GM19043 (cell line): ENCODE measurements around the gene NF2.

ENCODE experiments used
- ATAC-seq: cut with Tn5 transposase; IDR thresholded peaks from one replicate; pipeline ENCODE4 v1.9.1; 2021; ENCODE audit warnings: low read depth; ENCODE audit not compliant: unreplicated experiment

Gene NF2

DNA sequence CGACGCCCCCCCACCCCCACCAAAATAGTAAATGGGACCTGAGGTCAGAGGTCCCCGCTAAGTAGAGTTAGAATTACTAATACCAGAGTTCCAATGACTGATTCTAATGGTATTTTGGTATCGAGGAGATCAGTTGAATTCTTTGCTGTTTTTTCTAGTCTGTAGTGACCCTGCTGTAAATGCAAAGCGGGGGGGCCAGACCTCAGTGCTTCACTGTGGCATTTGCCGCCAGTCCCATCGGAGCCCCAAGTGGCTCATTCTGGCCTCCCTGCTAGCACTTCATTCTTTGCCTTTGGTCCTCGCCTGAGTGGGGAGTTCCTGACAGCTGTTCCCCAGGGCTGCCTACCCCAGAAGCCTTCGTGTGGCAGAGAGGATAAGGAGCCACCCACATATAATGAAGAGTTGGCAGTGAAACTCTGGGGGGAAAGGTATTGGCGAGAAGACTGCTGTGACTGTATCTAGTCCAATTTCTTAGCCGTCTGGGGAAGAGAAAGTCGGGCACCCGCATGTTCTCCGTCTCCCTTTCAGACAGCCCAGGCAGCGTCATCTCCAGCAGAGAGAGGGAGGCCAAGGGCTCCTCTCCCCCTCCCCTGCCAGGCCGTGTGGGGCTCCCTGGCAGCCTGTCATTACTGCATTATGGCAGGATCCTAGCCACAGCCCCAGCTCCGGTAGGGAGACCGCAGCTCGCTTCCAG lies 96.9 kb downstream of the NF2 start:
- ATAC-seq: no peak

DNA sequence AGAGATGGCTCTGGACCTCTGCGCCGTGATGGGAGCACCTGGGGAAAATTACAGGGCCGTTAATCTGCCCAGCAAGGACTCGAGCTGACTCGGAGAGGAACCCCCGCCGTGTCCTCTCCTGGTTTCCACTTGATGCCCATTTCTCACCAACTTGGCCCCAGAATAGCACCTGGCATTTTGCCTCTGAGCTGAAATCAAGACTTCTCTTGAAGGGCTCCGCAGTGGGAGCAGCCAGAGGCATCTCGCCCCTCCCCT lies 97.4 kb downstream of the NF2 start:
- no peak for ATAC-seq

DNA sequence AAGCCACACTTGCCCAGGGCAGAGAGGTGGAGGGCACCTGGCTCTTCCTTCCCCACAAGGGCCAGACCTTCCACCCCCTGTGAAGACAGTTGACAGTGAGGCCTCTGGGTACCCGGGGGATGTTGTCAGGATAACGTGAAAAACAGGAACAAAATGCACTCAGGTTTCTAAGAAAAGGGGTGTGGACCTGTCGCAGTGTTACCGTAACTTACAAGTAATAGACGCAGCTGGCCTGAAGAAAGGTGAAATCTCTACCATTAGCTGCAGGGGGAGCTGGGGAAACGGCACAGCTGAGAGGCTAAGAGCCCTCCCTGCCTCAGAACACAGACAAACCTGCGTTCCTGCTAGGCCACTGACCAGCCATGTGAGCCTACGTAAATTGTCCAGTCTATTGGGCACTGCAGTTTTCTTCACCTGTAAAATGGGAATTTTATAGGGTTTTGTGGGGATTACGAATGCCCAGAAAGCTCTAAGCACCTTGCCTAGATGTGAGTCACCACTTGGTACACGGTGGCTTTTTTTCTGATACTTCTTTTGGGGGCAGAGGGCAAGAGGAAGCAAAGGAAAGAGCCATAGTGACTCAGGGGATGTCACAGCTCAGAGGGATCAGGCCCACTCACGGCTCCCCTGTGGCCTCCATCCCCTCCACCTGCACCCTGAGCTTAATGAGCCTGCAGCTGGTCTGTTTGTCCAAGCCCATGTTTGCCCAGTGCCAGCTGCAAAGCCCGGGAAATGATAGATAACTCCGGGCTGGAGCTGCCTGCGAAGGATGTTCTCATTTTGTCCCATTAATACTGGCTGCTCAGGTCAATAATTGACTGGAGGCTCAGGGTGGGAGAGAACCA lies 97.9 kb downstream of the NF2 start:
- ATAC-seq: no peak

DNA sequence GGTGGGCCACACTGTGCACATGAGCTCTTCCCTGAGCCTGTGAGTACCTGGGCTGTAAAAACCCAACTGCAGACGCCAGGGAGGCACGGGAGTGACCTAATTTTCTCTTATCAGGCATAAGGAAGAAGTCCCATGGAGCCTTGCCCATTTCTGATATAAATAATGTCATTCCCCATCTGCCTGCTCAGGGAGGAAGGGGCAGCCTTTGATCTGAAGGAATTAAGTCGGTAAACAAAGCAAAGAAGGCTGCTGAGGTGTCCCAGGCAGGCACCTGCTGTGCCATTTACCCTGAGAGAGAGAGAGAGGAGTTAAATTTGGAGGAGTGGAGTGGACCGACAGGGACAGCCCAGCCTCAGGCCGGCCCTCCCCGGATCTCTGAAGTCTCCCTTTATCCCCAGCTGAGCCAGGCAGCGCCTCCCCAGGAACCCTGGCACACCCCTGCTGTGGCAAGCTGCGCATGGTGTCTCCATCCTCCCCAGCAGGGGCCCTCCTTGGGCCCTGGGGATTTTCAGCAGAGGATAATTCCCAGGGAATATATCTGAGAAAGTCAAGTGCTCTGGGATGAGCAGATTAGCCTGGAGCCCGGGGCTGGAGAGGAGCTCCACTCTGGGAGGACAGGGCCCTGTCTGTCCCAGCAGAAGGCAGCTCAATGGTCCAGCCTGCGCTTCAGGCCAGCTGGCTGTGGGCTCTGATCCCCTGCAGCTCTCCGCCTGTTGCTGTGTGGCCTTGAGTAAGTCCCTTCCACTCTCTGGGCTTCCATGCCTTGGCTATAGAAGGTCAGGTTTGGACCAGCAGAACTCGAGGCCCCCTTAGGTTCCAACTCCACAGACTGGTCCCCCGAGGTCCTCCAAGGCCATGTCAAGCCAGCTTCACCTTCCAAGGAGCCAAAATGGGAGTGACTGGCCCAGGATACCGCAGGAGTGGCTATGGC lies 98.8 kb downstream of the NF2 start:
- no peak for ATAC-seq

DNA sequence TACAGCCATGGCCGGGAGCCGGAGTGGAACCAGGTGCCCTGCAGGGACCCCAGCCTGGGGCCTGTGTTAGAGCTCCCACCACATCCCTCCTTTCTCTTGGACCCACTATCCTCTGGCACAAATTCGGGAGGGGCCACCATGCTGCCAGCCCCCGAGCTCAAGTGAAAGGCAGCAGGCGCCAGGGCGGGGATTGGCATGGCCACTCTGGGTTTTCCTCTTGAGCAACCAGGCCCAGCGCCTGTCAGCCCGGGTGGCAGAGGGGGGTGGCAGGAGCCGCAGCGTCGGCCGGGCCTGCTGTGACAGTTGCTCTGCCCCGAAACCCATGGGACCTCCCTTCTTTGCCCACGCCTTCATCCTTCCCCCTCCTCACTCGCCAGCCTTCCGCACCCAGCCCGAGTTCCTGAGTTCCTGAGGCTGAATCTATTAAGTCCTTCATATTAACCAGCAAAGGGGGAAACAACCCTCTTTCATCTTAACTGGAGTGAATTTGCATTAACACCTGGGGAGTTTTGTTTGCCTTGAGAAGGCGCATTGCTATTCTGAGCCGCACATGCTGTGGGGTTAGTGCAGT lies 99.6 kb downstream of the NF2 start:
- ATAC-seq: no peak

DNA sequence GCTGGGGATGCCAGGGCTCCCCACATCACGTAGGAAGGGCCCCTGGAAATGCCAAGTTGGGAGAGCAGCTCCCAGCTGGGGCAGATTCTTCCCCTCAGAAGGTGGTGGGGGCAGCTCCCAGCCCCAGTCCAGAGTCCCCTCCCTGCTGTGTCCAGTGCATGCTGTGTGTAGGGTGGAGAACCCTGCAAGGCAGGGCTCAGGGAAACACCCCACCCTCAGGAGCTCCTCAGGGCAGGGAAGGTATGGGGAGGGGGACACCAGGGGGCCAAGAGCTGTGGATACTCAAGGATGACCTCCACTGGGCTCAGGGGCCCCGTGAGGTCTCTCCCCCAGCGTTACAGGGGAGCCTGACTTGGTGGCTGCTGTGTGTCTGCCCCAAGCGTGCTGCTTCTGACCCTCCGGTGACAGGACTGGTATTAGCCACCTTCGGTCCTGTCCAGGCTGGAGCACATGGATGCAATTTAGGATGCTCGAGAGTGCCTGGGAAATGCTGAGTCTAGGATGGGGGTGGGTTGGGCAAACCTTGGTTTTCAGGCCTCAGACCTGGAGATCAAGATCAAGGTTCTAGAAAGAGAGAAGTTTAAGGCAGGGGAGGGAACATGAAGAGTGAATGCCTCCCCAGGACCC lies 100.2 kb downstream of the NF2 start:
- no peak for ATAC-seq

DNA sequence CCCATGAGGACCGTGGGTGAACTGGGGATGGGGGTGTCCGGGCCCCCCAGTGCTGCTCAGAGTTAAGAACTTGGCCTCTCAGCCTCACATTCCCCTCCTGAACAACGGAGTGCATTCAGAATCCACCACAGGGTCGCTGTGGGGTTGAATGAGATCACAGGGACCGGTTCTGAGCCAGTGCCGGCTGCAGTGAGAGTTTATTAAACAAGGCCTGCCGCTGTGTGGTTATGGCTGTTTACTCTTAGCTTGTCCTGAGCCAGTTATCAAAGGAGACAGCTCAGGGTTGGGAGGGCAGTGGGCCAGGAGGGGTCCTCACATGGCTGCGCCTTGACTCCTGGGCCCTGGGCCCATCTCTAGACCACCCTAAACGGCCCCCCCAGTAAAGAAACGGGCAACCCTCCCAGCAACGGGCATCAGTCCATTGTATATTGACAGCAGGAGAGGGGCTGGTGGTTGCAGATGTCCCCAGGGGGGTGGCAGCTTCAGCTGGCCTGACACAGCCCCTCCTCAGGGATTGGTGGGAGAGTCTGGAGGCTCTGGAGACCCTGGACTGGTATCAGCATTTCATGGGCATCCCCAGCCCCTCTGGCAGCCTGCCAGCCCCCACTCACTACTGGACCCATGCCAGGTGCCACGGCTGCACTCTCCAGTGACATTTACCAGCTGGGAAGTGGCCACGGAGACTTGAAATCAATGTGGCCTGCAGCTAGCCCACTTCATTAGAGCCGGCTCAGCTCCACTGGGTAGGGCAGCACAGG lies 101.3 kb downstream of the NF2 start:
- ATAC-seq: no peak

DNA sequence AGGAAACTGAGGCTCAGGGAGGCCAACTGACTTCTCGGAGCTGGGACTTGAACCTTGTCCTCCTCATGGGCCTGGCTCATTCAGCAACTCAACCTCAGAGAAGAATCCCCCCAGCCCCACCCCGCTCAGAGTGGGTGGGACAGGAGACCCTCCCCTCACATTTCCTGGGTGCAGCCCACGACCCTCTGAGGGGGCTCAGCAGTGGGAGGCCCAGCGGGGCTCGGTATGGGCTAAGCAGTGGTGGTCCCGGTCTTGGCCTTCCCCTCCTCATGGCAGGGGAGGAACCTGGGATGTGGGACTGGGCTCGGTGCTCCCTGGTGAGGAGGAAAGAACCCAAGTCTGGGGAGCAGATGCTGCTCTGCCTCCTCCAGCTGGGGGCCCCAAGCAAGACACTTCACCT lies 102.2 kb downstream of the NF2 start:
- ATAC-seq: no peak

DNA sequence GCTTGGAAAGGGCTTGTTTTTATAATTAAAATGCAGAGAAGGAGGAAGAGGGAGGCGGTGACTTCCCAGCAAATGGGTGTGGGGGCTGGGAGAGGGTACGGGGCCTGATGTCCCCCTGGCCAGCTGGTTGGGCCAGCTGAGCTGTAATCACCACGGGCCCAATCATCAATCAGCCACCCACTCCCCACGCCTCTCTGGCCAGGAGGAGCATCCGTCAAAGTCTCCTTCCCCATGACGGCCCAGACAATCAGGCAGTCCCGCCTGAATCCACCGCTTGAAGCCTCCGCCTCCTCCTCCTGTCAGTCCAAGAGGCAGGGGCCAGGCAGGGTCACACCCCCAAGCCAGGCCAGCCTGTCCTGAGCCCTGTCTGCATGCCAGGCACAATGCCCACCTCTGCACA lies 103.1 kb downstream of the NF2 start:
- ATAC-seq: no peak

DNA sequence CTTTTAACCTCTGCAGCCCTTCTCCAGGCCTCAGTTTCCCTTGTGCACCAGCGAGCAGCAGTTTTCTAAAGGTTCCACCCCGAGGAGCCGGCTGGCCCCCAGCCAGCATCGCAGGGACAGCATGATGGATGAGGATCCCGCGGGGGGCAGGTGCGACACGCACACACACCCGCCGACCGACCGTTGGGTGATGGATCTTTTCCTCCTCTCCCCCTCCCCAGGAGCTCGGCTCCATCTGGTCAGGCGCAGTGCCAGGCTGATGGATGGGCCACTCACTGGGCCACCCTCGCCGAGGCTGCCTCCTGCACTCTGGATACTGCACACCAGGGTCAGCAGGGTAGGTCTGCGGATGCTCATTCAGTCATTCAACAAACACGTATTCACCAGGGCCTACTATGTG lies 103.6 kb downstream of the NF2 start:
- no peak for ATAC-seq

DNA sequence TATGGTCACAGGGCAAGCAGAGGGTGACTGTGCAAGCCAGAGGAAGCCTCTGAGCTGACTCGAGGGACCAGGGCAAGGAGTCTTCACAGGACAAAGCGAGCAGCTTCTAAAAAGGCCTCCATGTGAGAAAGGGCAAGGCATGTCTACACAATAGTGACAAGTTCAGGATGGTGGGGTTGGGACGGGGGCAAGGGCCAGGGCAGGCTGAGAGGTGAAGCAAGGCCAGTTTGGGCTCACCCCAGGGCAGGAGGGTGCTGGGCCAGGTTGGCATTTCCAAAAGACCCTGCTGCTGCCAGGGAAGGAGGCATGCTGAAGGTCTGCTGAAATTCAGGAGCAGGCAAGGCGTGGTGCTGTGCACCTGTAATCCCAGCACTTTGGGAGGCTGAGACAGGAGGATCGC lies 104.0 kb downstream of the NF2 start:
- ATAC-seq: no peak

DNA sequence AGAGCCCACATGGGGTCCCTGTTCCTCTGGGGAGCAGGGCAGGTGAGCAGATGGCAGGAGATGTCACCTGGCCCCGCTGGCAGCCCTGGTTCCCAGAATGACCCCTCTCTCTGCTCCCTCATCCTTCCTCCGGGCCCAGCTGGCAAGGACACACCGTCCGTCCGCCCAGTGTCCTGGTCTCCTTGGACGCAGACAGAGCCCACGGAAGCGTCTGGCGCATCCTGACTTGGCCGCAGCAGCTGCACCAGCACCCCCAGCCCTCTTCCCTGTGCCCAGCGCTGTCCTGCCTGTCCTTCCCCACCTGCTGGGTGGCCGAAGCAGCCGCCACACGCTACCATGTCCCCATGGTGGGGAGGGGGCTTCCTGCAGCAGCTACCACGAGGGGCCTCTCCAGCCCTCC lies 106.8 kb downstream of the NF2 start:
- no peak for ATAC-seq

DNA sequence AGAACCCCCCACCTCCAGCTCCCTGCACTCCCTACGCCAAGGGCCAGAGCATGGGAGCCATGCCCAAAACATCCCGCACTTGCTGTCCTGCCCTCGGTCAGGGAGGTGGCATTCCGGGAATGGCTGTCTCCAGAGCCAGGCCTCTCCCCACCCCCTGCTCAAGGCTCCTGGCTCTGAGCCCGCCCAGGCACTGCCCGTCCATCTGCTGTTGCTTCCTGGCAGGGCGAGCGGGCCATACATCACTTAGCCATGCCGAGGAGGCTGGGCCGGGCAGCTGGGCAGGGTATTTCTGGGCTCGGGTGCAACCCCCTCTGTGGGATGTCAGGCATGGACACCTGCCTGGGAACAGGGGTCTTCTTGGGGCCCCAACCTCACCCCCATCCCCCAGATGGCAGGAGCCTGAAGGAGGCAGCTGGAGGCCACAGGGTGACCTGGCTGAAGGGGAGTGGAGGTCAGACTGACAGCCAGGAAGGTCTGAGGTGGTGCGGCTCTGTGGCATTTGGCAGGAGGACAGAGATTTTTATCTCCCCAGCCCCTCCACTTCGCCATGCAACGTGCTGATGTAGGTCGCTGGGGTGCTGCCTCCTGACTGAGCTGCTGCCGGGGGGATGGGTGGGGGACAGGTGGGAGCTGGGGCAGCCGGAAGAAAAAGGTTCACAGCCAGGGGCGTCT lies 107.6 kb downstream of the NF2 start:
- ATAC-seq: no peak

DNA sequence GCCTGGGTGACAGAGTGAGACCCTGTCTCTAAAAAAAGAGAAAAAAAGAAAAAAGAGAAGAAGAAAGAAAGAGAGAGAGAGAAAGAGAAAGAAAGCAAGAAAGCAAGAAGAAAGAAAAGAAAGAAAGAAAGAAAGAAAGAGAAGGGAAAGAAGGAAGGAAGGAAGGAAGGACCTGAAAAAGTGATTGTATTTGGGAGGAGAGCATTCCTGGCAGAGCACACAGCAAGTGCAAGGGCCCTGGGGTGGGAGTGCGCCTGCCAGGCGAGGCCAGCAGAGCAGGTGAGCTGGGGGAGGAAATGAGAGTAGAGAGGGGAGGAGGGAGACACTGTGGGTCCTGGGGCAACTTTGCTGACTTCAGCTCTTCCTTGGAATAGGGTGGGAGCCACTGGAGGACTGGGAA lies 108.7 kb downstream of the NF2 start:
- ATAC-seq: no peak

DNA sequence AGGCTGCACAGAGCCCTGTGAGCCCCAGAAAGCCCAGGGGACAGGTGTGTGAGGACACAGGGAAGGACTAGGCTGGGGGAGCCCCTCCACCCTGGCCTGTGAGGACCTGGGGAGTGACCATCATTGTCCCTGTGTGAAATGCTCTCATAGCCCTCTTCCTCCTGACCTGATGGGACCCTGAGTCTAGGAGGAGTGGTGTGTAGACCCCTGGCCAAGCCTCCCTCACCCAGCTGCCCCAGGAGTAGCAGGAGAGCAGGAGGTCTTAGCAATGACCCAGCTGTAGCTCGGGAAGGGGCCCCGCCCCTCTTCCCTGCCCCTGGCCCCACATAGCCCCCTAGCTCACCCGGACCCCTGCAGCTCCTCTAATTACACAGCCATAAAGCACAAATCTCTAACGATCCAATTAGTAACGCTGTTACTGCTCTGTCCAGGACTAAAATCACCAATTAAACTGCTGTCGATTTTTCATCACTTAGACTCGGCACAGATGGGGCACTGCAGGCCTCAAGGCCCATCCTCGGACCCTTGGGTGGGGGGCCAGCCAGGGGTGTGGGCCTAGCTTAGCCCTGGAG lies 109.8 kb downstream of the NF2 start:
- ATAC-seq: no peak

DNA sequence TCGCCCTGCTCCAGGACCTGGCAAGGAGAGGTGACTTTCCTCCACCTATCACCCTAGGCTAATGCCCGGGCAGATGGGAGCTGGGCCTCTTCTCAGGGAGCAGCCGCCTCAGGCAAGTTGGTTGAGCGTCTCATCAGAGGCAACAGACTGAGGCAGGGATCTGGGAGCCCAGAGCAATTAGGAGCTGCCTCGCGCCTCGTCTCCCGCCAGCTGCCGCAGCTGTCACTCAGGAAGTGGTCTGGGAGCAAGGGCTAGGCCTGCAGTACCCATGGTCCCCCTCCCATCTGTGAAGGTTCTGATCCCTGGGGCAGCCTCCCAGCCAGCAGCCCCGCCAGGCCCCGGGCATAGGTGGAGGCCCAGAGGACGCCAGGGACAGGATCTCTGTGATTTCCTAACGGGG lies 111.8 kb downstream of the NF2 start:
- no peak for ATAC-seq

DNA sequence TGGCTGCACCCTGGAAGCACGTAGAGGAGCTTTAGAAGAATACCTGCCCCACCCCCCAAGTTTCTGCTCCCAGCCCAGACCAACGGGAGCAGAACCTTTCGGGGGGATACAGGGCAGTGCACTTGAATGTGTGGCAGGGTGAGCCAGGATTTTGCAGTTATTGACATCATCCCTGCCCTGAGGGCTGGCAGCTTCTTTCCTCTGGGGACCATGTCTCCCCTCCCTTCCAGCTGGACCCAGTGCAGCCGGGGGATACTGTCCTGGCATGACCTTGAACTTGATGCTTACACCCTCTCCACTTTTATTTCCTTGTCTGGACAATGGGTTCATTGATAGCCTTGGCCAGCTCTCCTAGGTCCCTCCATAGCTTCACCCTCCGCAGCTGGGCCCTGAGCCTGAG lies 112.3 kb downstream of the NF2 start:
- ATAC-seq: no peak

DNA sequence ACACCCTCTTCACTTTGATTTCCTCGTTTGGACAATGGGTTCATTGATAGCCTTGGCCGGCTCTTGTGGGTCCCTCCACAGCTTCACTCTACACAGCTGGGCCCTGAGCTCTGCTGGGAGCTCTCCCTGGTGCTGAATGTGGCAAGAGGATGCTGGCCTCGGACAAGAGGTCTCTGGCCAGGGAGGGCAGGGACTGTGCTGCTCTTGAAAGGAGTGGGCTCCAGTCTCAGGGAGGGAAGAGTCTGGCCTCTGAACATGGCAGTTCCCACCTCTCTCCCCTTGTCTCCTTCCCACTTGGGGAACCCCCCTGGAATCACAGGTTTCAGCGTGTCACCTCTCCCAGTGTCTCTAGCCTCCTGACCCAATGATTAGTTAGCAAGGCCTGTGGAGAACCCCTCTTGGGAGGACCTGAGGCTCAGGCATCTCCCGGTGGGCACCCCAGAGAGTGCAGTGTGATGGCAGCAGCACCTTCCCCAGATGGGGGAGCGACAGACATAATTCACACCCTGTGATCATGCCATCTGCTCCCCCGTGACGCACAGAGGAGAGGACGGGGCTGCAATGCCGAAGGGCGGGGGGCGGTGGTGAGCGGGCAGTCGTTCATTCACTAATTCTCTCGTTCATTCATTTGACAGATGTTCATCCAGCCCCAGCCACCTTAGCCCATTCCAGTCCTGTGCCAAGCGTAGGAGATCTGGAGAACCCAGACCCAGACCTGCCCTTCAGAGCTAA lies 113.5 kb downstream of the NF2 start:
- ATAC-seq: no peak
